Right renal cortex interstitium (tissue), 3 donors: ENCODE data around the gene MEX3A. TPM values are rescaled to one million over a fixed set of nuclear protein-coding genes. Genes with fewer than 3 reads are reported as not detected.
"Not testable (repeated sequence)": the region's sequence is repeated elsewhere in the genome, so short reads cannot be mapped to it uniquely, and the experiment has no call there.

Experiments
- DNase-seq, 3 donors: peaks; one replicate each; pipeline ENCODE4 v3.0.0-alpha.2; 2013; ENCODE audit warnings: low read depth in 3 of 3, low spot score in 2 of 3
- polyA plus RNA-seq, 3 donors: library from polyadenylated mRNA; unstranded; fragments of 120-200 nt; gene quantifications; one replicate each; pipeline ENCODE4 v1.2.1, GENCODE V29; 2013; ENCODE audit not compliant: insufficient read length in 3 of 3

MEX3A gene
- polyA plus RNA-seq, 3 donors = 42.6 to 44.5 (median 44.2) TPM

DNA sequence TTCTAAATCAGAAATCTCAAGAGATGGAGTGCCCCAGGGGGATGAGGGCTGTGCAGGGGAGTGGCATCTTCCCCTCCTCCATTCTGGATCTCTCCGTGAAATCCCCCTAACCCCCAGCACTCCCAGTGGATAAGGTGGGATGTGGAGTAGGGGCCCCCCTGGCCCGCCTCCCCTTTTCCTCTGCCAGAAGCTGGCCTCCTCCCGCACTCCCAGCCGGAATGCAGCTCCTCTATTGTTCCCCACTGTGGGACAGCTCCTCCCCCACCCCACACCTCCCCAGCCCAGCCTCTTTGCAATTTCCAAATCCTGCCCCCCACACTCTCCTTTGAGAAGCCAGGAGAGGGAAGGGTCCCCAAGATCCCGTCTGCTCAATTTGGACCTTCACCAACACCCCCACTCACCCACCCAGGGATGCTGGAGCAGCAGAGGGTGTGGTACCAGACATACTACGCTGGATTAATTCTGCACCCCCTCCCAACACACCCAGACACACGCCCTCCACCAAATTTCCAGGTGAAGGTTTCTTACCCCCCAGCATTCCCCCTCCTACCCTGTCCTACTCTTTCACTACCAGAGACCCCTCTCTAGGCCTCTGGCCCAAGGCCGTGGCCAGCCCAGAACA lies 1.9 kb downstream of the MEX3A start:
- no peak for DNase-seq

DNA sequence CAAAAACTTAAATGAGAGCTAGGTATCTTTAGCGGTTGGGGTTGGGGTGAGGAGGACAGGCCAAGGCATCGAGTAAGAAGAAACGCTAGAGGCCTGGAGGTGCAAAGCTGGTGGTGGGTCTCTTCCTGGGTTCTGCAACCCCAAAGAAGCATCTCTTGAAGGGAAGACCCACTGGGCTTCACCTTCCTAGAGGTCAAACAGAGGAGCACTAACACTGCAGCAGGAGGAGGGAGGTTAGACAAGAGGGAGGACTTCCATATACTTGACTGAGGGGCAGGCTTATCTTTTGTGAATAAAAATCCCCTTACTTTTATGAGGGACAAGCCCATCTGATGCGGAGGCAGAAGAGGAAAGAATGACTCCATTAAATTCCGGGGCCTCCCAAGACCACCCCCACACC lies 2.5 kb downstream of the MEX3A start:
- no peak for DNase-seq

DNA sequence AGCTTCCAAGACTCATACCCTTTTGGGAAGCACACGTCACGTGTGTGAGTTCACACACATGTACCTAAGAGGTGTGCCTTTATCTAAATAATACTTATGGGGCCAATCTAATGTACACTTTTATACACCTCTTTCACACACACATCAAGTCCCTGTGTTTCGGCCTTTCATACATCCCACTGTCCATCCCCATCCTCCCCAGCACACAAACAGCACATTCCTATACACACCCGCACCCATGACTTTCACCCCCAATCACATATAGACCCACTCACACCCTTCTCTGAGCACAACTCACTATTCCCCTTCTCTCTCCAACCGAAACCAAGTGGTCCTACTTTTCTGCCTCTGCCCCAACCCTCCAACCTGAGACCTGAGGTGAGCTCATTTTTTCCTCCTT lies 3.5 kb downstream of the MEX3A start:
- no peak for DNase-seq

DNA sequence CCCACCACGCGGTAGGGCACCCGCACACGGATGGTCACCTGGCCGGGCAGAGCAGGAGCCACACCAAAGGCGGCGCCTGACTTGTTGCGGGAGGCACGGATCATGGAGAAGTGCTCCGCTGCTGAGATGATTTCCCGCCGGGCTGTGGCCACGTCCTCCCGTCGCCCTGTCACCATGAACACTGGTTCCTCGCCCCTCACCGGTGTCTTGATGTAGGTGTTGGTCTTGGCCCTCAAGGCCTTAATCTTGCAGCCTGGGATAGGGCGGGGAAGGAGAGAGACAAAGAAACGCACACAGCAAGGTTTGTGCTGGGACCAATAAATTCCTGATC lies 4.9 kb downstream of the MEX3A start:
- DNase-seq = no peak

GRCh38 chr1:156076609-156077429 lies 5.4 kb downstream of the MEX3A start:
- no peak for DNase-seq

GRCh38 chr1:156075775-156076204 lies 6.5 kb downstream of the MEX3A start:
- no peak for DNase-seq

GRCh38 chr1:156075162-156075561 lies 7.1 kb downstream of the MEX3A start:
- no peak for DNase-seq

- DNase-seq = no peak
Measured at GRCh38 chr1:156074661-156075060, 7.6 kb downstream of the MEX3A start.

DNA sequence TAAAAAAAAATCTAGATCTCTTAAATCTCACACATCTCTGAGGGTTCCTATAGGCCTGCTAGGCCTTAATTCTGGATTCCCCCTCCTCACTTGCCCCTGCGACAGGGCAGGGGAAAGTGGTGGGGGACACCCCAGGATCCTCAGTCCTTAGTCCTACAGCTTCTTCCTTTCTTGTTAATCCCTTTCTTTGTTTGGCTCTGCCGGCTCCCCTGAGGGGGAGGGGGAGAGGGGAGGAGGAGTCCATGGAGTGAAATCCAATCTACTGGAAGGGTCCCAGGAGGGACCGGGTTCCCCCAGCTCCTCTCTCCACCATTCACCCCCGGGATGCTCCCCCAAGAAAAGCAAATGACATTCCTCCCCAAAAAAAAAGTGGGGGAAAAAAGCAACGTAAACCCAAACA lies 8.5 kb downstream of the MEX3A start:
- DNase-seq = no peak

- no peak for DNase-seq
Measured at GRCh38 chr1:156073110-156073687, 9.1 kb downstream of the MEX3A start.

GRCh38 chr1:156072251-156072650 lies 10.0 kb downstream of the MEX3A start:
- no peak for DNase-seq

GRCh38 chr1:156071332-156071816 lies 10.9 kb downstream of the MEX3A start:
- DNase-seq = not testable (repeated sequence)

DNA sequence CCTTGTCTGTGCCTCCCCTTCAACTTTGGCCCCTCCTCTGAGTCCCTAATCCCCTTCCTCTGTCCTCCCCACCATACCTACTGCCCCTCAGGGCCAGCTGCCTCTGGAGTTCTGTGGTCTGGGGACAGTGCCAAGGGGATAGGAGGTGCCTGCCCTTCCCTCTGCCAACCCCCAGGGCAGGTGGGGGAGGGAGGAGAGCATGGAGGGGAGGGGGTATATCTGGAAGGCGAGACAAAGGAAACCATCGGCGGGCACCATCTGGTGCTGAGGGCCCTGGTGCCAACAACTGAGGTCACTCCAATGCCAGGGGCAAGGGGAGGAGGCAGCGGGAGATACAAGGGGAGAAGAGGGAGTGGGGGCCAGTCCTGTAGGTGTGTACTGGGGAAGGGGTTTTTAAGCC lies 11.7 kb downstream of the MEX3A start:
- no peak for DNase-seq

GRCh38 chr1:156069490-156070455 lies 12.5 kb downstream of the MEX3A start:
- no peak for DNase-seq

- no peak for DNase-seq
Measured at GRCh38 chr1:156067262-156067661, 15.0 kb downstream of the MEX3A start.

DNA sequence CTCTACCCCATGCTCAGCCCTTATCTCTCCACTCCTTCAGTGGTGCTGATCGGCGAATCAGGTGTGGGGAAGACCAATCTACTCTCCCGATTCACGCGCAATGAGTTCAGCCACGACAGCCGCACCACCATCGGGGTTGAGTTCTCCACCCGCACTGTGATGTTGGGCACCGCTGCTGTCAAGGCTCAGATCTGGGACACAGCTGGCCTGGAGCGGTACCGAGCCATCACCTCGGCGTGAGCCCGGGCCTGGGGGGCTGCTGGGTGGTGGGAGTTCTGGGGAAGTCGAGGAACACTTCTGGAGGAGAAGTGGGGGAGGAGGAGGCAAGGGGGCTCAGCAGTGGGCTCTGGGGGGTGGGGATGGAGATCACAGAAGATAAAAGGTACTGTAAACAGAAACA lies 16.4 kb downstream of the MEX3A start:
- DNase-seq = no peak

DNA sequence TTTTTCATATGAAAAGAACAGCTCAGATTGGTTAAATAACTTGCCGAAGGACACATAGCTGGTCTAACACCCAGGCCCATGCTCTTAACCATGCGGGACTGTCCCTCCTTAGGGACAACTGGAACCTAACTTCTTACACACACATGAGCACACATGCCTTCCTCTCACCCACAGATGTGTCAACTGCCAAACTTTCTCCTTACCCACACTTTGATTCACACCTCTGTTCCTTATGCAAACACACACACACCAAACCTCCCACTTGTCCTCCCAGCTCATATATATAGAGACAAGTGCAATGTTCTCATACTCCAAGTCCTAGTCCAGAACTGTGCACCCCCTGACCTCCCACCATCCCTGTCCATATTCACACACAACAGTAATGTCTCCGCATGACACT lies 17.1 kb downstream of the MEX3A start:
- no peak for DNase-seq

DNA sequence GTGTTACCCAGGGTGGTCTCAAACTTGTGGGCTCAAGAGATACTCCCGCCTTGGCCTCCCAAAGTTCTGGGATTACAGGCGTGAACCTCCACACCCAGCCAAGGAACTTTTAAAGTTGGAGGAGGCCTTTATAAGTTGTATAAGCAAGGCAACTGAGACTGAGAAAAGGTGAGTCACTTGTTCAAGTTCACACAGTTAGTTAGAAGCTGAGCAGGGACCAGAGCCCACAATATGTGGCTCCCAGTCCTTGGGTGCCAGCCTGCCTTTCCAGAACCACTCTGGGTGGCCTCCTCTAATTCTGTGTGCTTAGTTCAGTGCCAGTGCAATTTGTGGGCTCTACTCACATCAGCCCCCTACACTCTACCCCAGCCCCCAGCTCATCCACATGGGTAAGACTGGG lies 17.6 kb downstream of the MEX3A start:
- no peak for DNase-seq

GRCh38 chr1:156063997-156064285 lies 18.3 kb downstream of the MEX3A start:
- DNase-seq = no peak

GRCh38 chr1:156062189-156062588 lies 20.1 kb downstream of the MEX3A start:
- DNase-seq = no peak
